GM12872 (cell line): Measurements from ENCODE around the gene TAPBP.

Experiments
- CTCF ChIP-seq: IDR thresholded peaks from 3 replicates; pipeline ENCODE4 v1.5.1; 2011; ENCODE audit warnings: low read depth, mild to moderate bottlenecking, low read length, moderate library complexity; ENCODE audit not compliant: insufficient read depth

Gene TAPBP

GRCh38 chr6:33278810-33279209, 35.1 kb downstream of the TAPBP start:
- TF ChIP-seq CTCF, result no peak

GRCh38 chr6:33278392-33278741, 35.5 kb downstream of the TAPBP start:
- TF ChIP-seq CTCF, result no peak

GRCh38 chr6:33277663-33278391, 36.1 kb downstream of the TAPBP start:
- TF ChIP-seq CTCF, result no peak

GRCh38 chr6:33276864-33277662, 36.8 kb downstream of the TAPBP start, which contains the start of gene B3GALT4:
Gene B3GALT4 (plus strand): TSS chr6:33277123. CDS start chr6:33277420, 297 bp downstream.
- TF ChIP-seq CTCF, result peak; percentile 56; the same call in 2 of the 3 replicates

- no peak for TF ChIP-seq CTCF
These were observed 37.4 kb downstream of the TAPBP start for GRCh38 chr6:33276581-33276863.

- no peak for TF ChIP-seq CTCF
These were observed 39.7 kb downstream of the TAPBP start for GRCh38 chr6:33273924-33274902.

GRCh38 chr6:33273129-33273923, 40.6 kb downstream of the TAPBP start:
- no peak for TF ChIP-seq CTCF
